Measurements from ENCODE around the gene STX18. TPM values are rescaled to one million over a fixed set of nuclear protein-coding genes. Genes with fewer than 3 reads are reported as not detected.

Gene STX18
- total and polyA plus RNA-seq, 2 experiments from 2014 or later, result 15.9 to 18.1 TPM

DNA sequence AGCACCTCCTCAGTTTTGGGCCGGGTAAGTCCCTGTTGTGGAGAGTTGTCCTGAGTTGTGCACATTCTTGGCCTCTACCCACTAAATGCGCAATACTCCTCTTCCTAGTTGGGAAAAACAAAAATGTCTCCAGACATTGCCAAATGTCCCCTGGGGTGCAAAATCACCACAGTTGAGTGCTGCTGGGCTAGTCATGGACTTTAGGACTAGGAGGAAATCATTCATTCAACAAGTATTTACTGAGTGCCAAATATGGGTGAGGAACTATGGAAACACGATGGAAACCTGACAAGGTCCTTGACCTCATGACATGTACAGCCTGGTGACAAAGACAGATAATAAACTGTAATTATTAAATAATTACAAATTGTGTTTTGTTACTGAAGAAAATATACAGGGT is 71.6 kb downstream of the STX18 start:
- ATAC-seq (no peak), DNase-seq (ENCODE audit: low spot score) (no peak)
- no peaks in the 10 kb centered on the region; the same call in none of the 2 replicates for H4K20me1 ChIP-seq (replicated peaks; ENCODE audit: insufficient read depth)
- H2AFZ ChIP-seq, result no peak overlapping the region
- no peak overlapping the region for H3K4me3 ChIP-seq
- H3K27ac ChIP-seq (ENCODE audit: low read depth), result no peak overlapping the region
- no peaks in the 10 kb centered on the region for H3F3A ChIP-seq (replicated peaks; ENCODE audit: low read depth)
- peaks cover 3% of the 10 kb centered on the region for H3K27me3 Mint-ChIP-seq (ENCODE audit: insufficient read depth, low read depth, poor library complexity)
- H3K9me3 Mint-ChIP-seq, result peaks cover 10% of the 10 kb centered on the region; the same call in 2 of the 3 replicates
- H3K79me2 ChIP-seq (replicated peaks; ENCODE audit: insufficient read depth), result peaks cover 4% of the 10 kb centered on the region; the same call in 1 of the 2 replicates
- no peaks in the 10 kb centered on the region for H3K27me3 ChIP-seq (ENCODE audit: insufficient read depth)
- no peaks in the 10 kb centered on the region for H3K4me1 ChIP-seq (ENCODE audit: insufficient read depth)
- no peak overlapping the region for H3K4me2 ChIP-seq
- H3K4me3 Mint-ChIP-seq, result no peak overlapping the region
- peaks cover 3% of the 10 kb centered on the region for H3K9me2 ChIP-seq (ENCODE audit: insufficient read depth)
- peaks cover 6% of the 10 kb centered on the region for H3K4me1 Mint-ChIP-seq
- TF ChIP-seq POLR2AphosphoS5 (IDR thresholded peaks at IDR 0.05; ENCODE audit: low read depth) (no peak), NANOG (IDR thresholded peaks at IDR 0.05; ENCODE audit: borderline replicate concordance) (no peak), ZNF114 (CRISPR knock-in tag; IDR thresholded peaks at IDR 0.05) (no peak), CREB1 (CRISPR knock-in tag; IDR thresholded peaks at IDR 0.05; ENCODE audit: low read depth) (no peak), EZH2 (IDR thresholded peaks at IDR 0.05; ENCODE audit: low read depth, unreplicated experiment) (no peak), STAT1 (IDR thresholded peaks at IDR 0.05; ENCODE audit: unreplicated experiment) (no peak), EZH2phosphoT487 (IDR thresholded peaks at IDR 0.05; ENCODE audit: unreplicated experiment) (no peak), JUNB (IDR thresholded peaks at IDR 0.05; ENCODE audit: unreplicated experiment) (no peak), ZNF331 (CRISPR knock-in tag; IDR thresholded peaks at IDR 0.05; ENCODE audit: low read depth) (no peak)
- TF ChIP-seq, protein P1, sequence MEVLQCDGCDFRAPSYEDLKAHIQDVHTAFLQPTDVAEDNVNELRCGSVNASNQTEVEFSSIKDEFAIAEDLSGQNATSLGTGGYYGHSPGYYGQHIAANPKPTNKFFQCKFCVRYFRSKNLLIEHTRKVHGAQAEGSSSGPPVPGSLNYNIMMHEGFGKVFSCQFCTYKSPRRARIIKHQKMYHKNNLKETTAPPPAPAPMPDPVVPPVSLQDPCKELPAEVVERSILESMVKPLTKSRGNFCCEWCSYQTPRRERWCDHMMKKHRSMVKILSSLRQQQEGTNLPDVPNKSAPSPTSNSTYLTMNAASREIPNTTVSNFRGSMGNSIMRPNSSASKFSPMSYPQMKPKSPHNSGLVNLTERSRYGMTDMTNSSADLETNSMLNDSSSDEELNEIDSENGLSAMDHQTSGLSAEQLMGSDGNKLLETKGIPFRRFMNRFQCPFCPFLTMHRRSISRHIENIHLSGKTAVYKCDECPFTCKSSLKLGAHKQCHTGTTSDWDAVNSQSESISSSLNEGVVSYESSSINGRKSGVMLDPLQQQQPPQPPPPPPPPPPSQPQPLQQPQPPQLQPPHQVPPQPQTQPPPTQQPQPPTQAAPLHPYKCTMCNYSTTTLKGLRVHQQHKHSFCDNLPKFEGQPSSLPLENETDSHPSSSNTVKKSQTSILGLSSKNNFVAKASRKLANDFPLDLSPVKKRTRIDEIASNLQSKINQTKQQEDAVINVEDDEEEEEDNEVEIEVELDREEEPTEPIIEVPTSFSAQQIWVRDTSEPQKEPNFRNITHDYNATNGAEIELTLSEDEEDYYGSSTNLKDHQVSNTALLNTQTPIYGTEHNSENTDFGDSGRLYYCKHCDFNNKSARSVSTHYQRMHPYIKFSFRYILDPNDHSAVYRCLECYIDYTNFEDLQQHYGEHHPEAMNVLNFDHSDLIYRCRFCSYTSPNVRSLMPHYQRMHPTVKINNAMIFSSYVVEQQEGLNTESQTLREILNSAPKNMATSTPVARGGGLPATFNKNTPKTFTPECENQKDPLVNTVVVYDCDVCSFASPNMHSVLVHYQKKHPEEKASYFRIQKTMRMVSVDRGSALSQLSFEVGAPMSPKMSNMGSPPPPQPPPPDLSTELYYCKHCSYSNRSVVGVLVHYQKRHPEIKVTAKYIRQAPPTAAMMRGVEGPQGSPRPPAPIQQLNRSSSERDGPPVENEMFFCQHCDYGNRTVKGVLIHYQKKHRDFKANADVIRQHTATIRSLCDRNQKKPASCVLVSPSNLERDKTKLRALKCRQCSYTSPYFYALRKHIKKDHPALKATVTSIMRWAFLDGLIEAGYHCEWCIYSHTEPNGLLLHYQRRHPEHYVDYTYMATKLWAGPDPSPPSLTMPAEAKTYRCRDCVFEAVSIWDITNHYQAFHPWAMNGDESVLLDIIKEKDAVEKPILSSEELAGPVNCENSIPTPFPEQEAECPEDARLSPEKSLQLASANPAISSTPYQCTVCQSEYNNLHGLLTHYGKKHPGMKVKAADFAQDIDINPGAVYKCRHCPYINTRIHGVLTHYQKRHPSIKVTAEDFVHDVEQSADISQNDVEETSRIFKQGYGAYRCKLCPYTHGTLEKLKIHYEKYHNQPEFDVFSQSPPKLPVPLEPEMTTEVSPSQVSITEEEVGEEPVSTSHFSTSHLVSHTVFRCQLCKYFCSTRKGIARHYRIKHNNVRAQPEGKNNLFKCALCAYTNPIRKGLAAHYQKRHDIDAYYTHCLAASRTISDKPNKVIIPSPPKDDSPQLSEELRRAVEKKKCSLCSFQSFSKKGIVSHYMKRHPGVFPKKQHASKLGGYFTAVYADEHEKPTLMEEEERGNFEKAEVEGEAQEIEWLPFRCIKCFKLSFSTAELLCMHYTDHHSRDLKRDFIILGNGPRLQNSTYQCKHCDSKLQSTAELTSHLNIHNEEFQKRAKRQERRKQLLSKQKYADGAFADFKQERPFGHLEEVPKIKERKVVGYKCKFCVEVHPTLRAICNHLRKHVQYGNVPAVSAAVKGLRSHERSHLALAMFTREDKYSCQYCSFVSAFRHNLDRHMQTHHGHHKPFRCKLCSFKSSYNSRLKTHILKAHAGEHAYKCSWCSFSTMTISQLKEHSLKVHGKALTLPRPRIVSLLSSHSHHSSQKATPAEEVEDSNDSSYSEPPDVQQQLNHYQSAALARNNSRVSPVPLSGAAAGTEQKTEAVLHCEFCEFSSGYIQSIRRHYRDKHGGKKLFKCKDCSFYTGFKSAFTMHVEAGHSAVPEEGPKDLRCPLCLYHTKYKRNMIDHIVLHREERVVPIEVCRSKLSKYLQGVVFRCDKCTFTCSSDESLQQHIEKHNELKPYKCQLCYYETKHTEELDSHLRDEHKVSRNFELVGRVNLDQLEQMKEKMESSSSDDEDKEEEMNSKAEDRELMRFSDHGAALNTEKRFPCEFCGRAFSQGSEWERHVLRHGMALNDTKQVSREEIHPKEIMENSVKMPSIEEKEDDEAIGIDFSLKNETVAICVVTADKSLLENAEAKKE (CRISPR knock-in tag; IDR thresholded peaks at IDR 0.05), result no peak
- TF ChIP-seq, protein P2, sequence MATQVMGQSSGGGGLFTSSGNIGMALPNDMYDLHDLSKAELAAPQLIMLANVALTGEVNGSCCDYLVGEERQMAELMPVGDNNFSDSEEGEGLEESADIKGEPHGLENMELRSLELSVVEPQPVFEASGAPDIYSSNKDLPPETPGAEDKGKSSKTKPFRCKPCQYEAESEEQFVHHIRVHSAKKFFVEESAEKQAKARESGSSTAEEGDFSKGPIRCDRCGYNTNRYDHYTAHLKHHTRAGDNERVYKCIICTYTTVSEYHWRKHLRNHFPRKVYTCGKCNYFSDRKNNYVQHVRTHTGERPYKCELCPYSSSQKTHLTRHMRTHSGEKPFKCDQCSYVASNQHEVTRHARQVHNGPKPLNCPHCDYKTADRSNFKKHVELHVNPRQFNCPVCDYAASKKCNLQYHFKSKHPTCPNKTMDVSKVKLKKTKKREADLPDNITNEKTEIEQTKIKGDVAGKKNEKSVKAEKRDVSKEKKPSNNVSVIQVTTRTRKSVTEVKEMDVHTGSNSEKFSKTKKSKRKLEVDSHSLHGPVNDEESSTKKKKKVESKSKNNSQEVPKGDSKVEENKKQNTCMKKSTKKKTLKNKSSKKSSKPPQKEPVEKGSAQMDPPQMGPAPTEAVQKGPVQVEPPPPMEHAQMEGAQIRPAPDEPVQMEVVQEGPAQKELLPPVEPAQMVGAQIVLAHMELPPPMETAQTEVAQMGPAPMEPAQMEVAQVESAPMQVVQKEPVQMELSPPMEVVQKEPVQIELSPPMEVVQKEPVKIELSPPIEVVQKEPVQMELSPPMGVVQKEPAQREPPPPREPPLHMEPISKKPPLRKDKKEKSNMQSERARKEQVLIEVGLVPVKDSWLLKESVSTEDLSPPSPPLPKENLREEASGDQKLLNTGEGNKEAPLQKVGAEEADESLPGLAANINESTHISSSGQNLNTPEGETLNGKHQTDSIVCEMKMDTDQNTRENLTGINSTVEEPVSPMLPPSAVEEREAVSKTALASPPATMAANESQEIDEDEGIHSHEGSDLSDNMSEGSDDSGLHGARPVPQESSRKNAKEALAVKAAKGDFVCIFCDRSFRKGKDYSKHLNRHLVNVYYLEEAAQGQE (IDR thresholded peaks at IDR 0.05; ENCODE audit: unreplicated experiment), result no peak
- TF ChIP-seq, protein P3, sequence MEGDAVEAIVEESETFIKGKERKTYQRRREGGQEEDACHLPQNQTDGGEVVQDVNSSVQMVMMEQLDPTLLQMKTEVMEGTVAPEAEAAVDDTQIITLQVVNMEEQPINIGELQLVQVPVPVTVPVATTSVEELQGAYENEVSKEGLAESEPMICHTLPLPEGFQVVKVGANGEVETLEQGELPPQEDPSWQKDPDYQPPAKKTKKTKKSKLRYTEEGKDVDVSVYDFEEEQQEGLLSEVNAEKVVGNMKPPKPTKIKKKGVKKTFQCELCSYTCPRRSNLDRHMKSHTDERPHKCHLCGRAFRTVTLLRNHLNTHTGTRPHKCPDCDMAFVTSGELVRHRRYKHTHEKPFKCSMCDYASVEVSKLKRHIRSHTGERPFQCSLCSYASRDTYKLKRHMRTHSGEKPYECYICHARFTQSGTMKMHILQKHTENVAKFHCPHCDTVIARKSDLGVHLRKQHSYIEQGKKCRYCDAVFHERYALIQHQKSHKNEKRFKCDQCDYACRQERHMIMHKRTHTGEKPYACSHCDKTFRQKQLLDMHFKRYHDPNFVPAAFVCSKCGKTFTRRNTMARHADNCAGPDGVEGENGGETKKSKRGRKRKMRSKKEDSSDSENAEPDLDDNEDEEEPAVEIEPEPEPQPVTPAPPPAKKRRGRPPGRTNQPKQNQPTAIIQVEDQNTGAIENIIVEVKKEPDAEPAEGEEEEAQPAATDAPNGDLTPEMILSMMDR (conservative IDR thresholded peaks at IDR 0.05; ENCODE audit: low read depth in 2 of 2), result no peak
- TF ChIP-seq, protein P4, sequence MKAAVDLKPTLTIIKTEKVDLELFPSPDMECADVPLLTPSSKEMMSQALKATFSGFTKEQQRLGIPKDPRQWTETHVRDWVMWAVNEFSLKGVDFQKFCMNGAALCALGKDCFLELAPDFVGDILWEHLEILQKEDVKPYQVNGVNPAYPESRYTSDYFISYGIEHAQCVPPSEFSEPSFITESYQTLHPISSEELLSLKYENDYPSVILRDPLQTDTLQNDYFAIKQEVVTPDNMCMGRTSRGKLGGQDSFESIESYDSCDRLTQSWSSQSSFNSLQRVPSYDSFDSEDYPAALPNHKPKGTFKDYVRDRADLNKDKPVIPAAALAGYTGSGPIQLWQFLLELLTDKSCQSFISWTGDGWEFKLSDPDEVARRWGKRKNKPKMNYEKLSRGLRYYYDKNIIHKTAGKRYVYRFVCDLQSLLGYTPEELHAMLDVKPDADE (IDR thresholded peaks at IDR 0.05), result no peak
- no peak overlapping the region for H3K27ac Mint-ChIP-seq
- H3K36me3 ChIP-seq (ENCODE audit: insufficient read depth), result peaks cover 4% of the 10 kb centered on the region
- H3K36me3 Mint-ChIP-seq (ENCODE audit: low read depth), result peaks cover 23% of the 10 kb centered on the region
